ENCODE measurements around the gene DMXL1.

GRCh38 chr5:119288379-119289033 is 217.6 kb downstream of the DMXL1 start:
- TF ChIP-seq CTCF (IDR thresholded peaks at IDR 0.05) = no peak
- no peak for TF ChIP-seq POLR2AphosphoS5 (IDR thresholded peaks at IDR 0.05)
- no peak for TF ChIP-seq POLR2A (IDR thresholded peaks at IDR 0.05)
